ENCODE measurements around the gene LRRC26. TPM values are rescaled to one million over a fixed set of nuclear protein-coding genes. Genes with fewer than 3 reads are reported as not detected.

Gene LRRC26
- total RNA-seq, 1 experiment from 2014 or later = 2.4 TPM

GRCh38 chr9:137198902-137199283 is 29.0 kb upstream of the LRRC26 start:
- TF ChIP-seq CTCF (IDR thresholded peaks at IDR 0.05 in 2 of 3, conservative IDR thresholded peaks at IDR 0.05 in 1 of 3; ENCODE audit: borderline replicate concordance in 1 of 3, insufficient read depth in 1 of 3, low read depth in 2 of 3, low read length in 2 of 3) (no peak), ATF3 (IDR thresholded peaks at IDR 0.05) (no peak), POLR2AphosphoS5 (IDR thresholded peaks at IDR 0.05; ENCODE audit: low read depth, low read length) (no peak)
- RAD21 ChIA-PET (ENCODE audit: low non-redundant PET in 1 of 2, low total read pairs in 2 of 2, uncharacterized antibody in 2 of 2, unreplicated experiment in 2 of 2) = interaction anchor here in 1 of 2 experiments (0.9 kb wide), 1 partner anchor 42 kb away, joined by 7 read pairs; no protein-coding TSS in a partner anchor
- Histone ChIP-seq H3K4me3 (replicated peaks in 1 of 2; ENCODE audit: low read depth in 1 of 2, low read length in 2 of 2) (no peak overlapping the region), H3K4me1 (ENCODE audit: control insufficient read depth in 1 of 2, insufficient read depth in 2 of 2, low read length in 2 of 2) (peaks cover 34 to 58% of the 10 kb centered on the region in 2 experiments), H3K9me3 (ENCODE audit: control insufficient read depth in 1 of 2, insufficient read depth in 1 of 2, low read depth in 1 of 2, low read length in 2 of 2) (no peaks in the 10 kb centered on the region), H3K4me2 (ENCODE audit: low read length) (peak overlapping the region; percentile 63), H3K27me3 (ENCODE audit: insufficient read depth, low read length) (no peaks in the 10 kb centered on the region), H3K36me3 (ENCODE audit: control insufficient read depth in 1 of 2, insufficient read depth in 2 of 2, low read length in 2 of 2) (no peaks in the 10 kb centered on the region), H3K27ac (ENCODE audit: low read depth, low read length) (peak overlapping the region; percentile 35; the same call in 1 of the 2 replicates), H4K20me1 (ENCODE audit: insufficient read depth) (no peaks in the 10 kb centered on the region), H3K79me2 (ENCODE audit: insufficient read depth, low read length) (peaks cover 30% of the 10 kb centered on the region), H3K9ac (ENCODE audit: low read length) (no peak overlapping the region), H3K9me2 (ENCODE audit: insufficient read depth) (no peaks in the 10 kb centered on the region), H2AFZ (ENCODE audit: low read depth, low read length, poor library complexity, severe bottlenecking) (no peak overlapping the region)
- intact Hi-C loops (cut with micrococcal nuclease) = no loop called here
- ATAC-seq = no peak
- POLR2A ChIA-PET = interaction anchor here (2.6 kb wide), 1 partner anchor 10 kb away, joined by 20 read pairs; the partner anchor contains the start of genes ANAPC2 and SSNA1
- BruUV-seq (replicated peaks) = TSS peak; percentile 23
- no peak for DNase-seq (ENCODE audit: low read depth, low spot score)
- CTCF ChIA-PET = no interaction called here

- ChIA-PET CTCF (interaction anchor here (0.5 kb wide), 1 partner anchor 23 kb away, joined by 6 read pairs; no protein-coding TSS in a partner anchor), RAD21 (ENCODE audit: low non-redundant PET in 1 of 2, low total read pairs in 2 of 2, uncharacterized antibody in 2 of 2, unreplicated experiment in 2 of 2) (no interaction called here), POLR2A (interaction anchor here (2.6 kb wide), 1 partner anchor 9 kb away, joined by 20 read pairs; the partner anchor contains the start of genes ANAPC2 and SSNA1)
- 0 out of 2 replicates have a peak overlapping the region, but pooled peaks have one; percentile 22 for H3K27ac ChIP-seq (ENCODE audit: low read depth, low read length)
- H3K36me3 ChIP-seq (ENCODE audit: control insufficient read depth in 1 of 2, insufficient read depth in 2 of 2, low read length in 2 of 2) = no peaks in the 10 kb centered on the region
- no peaks in the 10 kb centered on the region for H4K20me1 ChIP-seq (ENCODE audit: insufficient read depth)
- ATAC-seq (no peak), DNase-seq (ENCODE audit: low read depth, low spot score) (no peak)
- no TSS peak for BruUV-seq (replicated peaks)
- H3K4me1 ChIP-seq (ENCODE audit: control insufficient read depth in 1 of 2, insufficient read depth in 2 of 2, low read length in 2 of 2) = peaks cover 34 to 53% of the 10 kb centered on the region in 2 experiments
- intact Hi-C loops (cut with micrococcal nuclease) = no loop called here
- H3K9me3 ChIP-seq (ENCODE audit: control insufficient read depth in 1 of 2, insufficient read depth in 1 of 2, low read depth in 1 of 2, low read length in 2 of 2) = no peaks in the 10 kb centered on the region
- H2AFZ ChIP-seq (ENCODE audit: low read depth, low read length, poor library complexity, severe bottlenecking) = no peak overlapping the region
- no peak overlapping the region for H3K4me3 ChIP-seq (replicated peaks in 1 of 2; ENCODE audit: low read depth in 1 of 2, low read length in 2 of 2)
- no peaks in the 10 kb centered on the region for H3K27me3 ChIP-seq (ENCODE audit: insufficient read depth, low read length)
- H3K9me2 ChIP-seq (ENCODE audit: insufficient read depth) = no peaks in the 10 kb centered on the region
- no peak overlapping the region for H3K9ac ChIP-seq (ENCODE audit: low read length)
- H3K79me2 ChIP-seq (ENCODE audit: insufficient read depth, low read length) = peaks cover 30% of the 10 kb centered on the region; the same call in 1 of the 2 replicates
- peak overlapping the region; percentile 63 for H3K4me2 ChIP-seq (ENCODE audit: low read length)
- TF ChIP-seq SRF (IDR thresholded peaks at IDR 0.05; ENCODE audit: low read depth) (no peak), ATF3 (IDR thresholded peaks at IDR 0.05) (no peak), POLR2AphosphoS5 (IDR thresholded peaks at IDR 0.05; ENCODE audit: low read depth, low read length) (no peak), CTCF (IDR thresholded peaks at IDR 0.05 in 2 of 3, conservative IDR thresholded peaks at IDR 0.05 in 1 of 3; ENCODE audit: borderline replicate concordance in 1 of 3, insufficient read depth in 1 of 3, low read depth in 2 of 3, low read length in 2 of 3) (no peak), JUND (IDR thresholded peaks at IDR 0.05) (no peak), EGR1 (IDR thresholded peaks at IDR 0.05; ENCODE audit: low read depth) (no peak), CEBPB (IDR thresholded peaks at IDR 0.05; ENCODE audit: low read depth) (no peak), YY1 (IDR thresholded peaks at IDR 0.05; ENCODE audit: extremely low read depth, insufficient replicate concordance, low read depth, low read length) (no peak), CBX3 (IDR thresholded peaks at IDR 0.05; ENCODE audit: low read depth) (no peak), ZFX (IDR thresholded peaks at IDR 0.05) (no peak)
Measured at GRCh38 chr9:137198051-137198901, 28.4 kb upstream of the LRRC26 start.

Data from HCT116 (cell line).